HUES6 (cell line): Measurements from ENCODE around the gene CACNA1B.

Experiments used
- H3K27ac ChIP-seq: 2 replicates; pipeline ENCODE4 v1.7.0; 2013; ENCODE audit warnings: low read depth, mild to moderate bottlenecking, low read length, inconsistent platforms
- H3K27me3 ChIP-seq: 2 replicates; pipeline ENCODE4 v1.6.1; 2013; ENCODE audit warnings: low read length; ENCODE audit not compliant: control insufficient read depth, insufficient read depth
- H3K36me3 ChIP-seq: 2 replicates; pipeline ENCODE4 v1.6.1; 2013; ENCODE audit warnings: low read length; ENCODE audit not compliant: control insufficient read depth, insufficient read depth
- H3K4me1 ChIP-seq: 2 replicates; pipeline ENCODE4 v1.6.1; 2013; ENCODE audit warnings: low read length; ENCODE audit not compliant: control insufficient read depth, insufficient read depth
- H3K4me3 ChIP-seq: 2 replicates; pipeline ENCODE4 v1.5.1; 2013; ENCODE audit warnings: low read depth, low read length
- H3K9ac ChIP-seq: one replicate; pipeline ENCODE4 v1.6.1; 2013; ENCODE audit warnings: mild to moderate bottlenecking, low read length
- H3K9me3 ChIP-seq: 2 replicates; pipeline ENCODE4 v1.6.1; 2013; ENCODE audit warnings: low read depth, low read length; ENCODE audit not compliant: control insufficient read depth, insufficient read depth

Gene CACNA1B

DNA sequence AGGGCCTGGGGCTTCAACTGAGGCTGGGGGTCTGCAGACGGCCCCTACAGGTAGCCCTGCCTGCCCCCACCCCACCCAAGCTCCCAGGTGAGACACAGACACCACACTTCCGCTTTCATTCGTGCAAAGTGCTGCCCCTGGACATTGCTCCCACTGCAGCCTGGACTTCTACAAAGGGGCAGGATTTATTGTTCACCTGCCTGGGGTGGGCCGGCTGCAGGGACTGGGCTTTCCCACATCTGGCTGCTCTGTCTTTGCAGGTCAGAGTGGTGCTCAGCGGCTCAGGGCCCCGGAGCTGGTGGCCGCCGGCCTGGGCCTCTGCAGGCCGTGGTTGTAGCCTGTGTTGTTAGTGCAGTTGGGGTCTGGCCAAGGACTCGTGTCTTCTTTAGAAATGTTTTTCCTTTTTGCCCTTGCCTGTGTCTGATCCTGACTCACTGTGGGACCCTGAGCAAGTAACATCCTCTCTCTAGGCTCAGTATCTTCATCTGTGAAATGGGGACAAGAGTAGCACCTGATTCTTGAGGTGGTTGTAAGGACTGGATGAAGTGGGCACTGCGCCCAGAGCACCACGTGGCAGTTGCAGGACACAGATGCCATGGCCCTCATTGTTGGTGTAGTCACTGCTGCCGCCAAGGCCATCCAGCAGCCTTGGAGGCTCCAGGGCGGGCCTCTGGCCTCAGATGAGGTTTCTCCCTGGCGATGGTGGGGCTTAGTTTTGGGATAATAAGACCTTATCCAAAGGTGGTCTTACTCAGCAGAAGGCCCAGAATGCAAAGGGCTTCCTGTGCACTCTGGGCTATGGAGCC, 143.9 kb downstream of the CACNA1B start:
- H3K9me3 ChIP-seq = no peaks in the 10 kb centered on the region
- no peak overlapping the region for H3K9ac ChIP-seq
- peaks cover 13% of the 10 kb centered on the region for H3K36me3 ChIP-seq
- no peak overlapping the region for H3K4me3 ChIP-seq
- H3K27me3 ChIP-seq = peaks cover 44% of the 10 kb centered on the region
- H3K27ac ChIP-seq = no peak overlapping the region
- H3K4me1 ChIP-seq = 0 out of 2 replicates have a peak, but pooled peaks cover 5% of the 10 kb centered on the region

DNA sequence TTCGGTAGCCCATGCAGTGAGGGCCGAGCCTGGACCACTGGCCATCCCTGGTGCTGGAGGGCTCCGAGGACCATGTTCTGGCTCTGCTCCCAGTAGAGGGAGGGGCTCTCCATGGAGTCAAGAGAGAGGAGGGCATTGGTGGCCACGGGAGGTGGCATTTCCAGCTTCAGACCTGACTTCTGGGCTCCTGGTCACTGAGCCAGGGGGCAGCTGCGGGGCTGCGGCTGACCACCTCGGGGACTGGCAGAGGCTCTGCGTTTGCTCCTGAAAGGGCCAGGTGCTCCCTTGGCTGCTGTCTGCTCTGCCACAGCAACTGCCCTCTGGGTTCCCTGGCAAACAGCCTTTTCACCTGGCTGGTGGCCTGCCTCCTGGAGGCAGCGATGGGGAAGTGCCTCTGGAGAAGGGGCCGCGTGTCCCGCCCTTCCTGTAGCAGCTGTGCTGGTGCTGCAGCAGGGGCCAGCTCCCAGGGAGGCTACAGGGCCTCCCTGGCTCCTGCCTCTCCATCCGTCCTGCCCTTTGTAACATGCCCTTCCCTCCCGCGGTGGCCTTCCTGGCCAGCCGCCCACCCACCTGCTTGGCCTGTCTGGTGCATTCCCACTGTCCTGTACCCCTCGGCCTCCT, 144.6 kb downstream of the CACNA1B start:
- peak overlapping the region; percentile 60; the same call in 1 of the 2 replicates for H3K4me3 ChIP-seq
- no peak overlapping the region for H3K27ac ChIP-seq
- 0 out of 2 replicates have a peak, but pooled peaks cover 5% of the 10 kb centered on the region for H3K4me1 ChIP-seq
- H3K9ac ChIP-seq = no peak overlapping the region
- H3K36me3 ChIP-seq = peaks cover 13% of the 10 kb centered on the region
- H3K9me3 ChIP-seq = no peaks in the 10 kb centered on the region
- peaks cover 44% of the 10 kb centered on the region for H3K27me3 ChIP-seq

DNA sequence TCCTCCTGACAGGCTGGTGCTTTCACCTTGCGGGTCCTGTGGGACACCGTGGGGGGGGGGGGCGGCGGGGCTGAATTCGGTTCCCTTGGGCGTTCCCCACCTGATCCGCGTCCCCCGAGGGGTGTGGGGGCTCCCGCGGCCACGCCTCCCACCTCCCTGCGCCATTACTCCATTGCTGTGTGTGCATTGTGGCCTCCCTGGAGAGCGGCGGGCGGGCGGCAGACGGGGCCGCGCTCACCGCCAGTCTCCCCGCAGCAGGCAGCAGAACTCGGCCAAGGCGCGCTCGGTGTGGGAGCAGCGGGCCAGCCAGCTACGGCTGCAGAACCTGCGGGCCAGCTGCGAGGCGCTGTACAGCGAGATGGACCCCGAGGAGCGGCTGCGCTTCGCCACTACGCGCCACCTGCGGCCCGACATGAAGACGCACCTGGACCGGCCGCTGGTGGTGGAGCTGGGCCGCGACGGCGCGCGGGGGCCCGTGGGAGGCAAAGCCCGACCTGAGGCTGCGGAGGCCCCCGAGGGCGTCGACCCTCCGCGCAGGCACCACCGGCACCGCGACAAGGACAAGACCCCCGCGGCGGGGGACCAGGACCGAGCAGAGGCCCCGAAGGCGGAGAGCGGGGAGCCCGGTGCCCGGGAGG, 145.3 kb downstream of the CACNA1B start:
- peaks cover 13% of the 10 kb centered on the region for H3K36me3 ChIP-seq
- H3K9ac ChIP-seq = no peak overlapping the region
- H3K9me3 ChIP-seq = no peaks in the 10 kb centered on the region
- 0 out of 2 replicates have a peak, but pooled peaks cover 5% of the 10 kb centered on the region for H3K4me1 ChIP-seq
- H3K27ac ChIP-seq = no peak overlapping the region
- H3K27me3 ChIP-seq = peaks cover 44% of the 10 kb centered on the region
- H3K4me3 ChIP-seq = peak overlapping the region; percentile 60

DNA sequence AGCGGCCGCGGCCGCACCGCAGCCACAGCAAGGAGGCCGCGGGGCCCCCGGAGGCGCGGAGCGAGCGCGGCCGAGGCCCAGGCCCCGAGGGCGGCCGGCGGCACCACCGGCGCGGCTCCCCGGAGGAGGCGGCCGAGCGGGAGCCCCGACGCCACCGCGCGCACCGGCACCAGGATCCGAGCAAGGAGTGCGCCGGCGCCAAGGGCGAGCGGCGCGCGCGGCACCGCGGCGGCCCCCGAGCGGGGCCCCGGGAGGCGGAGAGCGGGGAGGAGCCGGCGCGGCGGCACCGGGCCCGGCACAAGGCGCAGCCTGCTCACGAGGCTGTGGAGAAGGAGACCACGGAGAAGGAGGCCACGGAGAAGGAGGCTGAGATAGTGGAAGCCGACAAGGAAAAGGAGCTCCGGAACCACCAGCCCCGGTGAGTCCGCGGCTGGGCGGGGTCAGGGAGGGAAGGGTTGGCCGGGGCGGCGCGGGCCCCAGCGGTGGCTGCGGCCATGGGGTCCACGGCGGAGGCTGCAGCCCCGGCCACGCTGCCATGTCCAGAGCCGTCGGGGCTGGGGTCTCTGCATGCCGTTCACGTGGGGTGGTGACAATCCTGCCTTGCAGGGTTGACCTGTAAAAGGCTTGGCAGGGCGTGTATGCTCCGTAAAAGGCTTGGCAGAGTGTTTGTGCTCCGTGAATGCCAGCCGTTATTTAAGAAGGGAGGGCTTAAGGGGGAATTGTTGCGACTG, 146.0 kb downstream of the CACNA1B start:
- Histone ChIP-seq H3K27ac (no peak overlapping the region), H3K36me3 (peaks cover 13% of the 10 kb centered on the region)

DNA sequence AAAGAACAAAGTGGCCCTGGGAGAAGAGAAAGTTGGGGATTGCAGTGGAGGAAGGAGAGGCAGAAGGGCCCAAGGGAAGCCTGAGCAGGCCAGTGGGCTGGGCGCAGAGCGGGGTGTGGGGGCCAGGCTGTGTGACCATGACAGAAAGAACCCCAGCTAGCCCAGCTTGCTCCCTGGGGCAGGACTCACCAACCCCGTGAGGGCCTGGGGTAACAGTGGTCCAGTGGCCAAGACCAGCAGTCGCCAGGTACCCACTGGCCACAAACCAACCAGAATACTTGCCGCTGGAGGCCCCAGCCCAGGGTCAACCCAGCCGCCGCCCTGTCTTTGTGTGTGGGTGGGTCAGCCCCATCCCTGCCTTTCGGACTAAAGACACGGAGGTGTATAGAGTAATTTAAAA, 146.5 kb downstream of the CACNA1B start:
- peaks cover 13% of the 10 kb centered on the region for H3K36me3 ChIP-seq
- peaks cover 44% of the 10 kb centered on the region for H3K27me3 ChIP-seq
- H3K27ac ChIP-seq = no peak overlapping the region
- H3K4me3 ChIP-seq = peak overlapping the region; percentile 60
- H3K9me3 ChIP-seq = peaks cover 3% of the 10 kb centered on the region; the same call in 1 of the 2 replicates
- no peak overlapping the region for H3K9ac ChIP-seq
- H3K4me1 ChIP-seq = 0 out of 2 replicates have a peak, but pooled peaks cover 5% of the 10 kb centered on the region

More for the DNA sequence above, 146.0 kb downstream of the CACNA1B start:
- Histone ChIP-seq H3K9me3 (peaks cover 3% of the 10 kb centered on the region; the same call in 1 of the 2 replicates), H3K27me3 (peaks cover 44% of the 10 kb centered on the region), H3K9ac (no peak overlapping the region), H3K4me3 (peak overlapping the region; percentile 60), H3K4me1 (0 out of 2 replicates have a peak, but pooled peaks cover 5% of the 10 kb centered on the region)

DNA sequence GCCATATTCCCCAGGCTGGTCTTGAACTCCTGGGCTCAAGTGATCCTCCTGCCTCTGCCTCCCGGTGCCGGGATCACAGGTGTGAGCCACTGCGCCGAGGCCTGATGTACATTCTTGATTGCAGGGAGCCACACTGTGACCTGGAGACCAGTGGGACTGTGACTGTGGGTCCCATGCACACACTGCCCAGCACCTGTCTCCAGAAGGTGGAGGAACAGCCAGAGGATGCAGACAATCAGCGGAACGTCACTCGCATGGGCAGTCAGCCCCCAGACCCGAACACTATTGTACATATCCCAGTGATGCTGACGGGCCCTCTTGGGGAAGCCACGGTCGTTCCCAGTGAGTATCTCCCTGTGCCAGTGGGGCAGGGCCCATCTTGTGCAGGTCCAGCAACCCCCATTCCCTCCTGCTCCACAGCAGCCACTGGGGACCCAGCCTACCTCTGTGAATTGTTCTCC, 147.3 kb downstream of the CACNA1B start:
- Histone ChIP-seq H3K4me3 (no peak overlapping the region), H3K36me3 (peaks cover 13% of the 10 kb centered on the region), H3K4me1 (0 out of 2 replicates have a peak, but pooled peaks cover 5% of the 10 kb centered on the region), H3K9ac (no peak overlapping the region), H3K9me3 (peaks cover 3% of the 10 kb centered on the region; the same call in 1 of the 2 replicates), H3K27me3 (peaks cover 44% of the 10 kb centered on the region), H3K27ac (no peak overlapping the region)

DNA sequence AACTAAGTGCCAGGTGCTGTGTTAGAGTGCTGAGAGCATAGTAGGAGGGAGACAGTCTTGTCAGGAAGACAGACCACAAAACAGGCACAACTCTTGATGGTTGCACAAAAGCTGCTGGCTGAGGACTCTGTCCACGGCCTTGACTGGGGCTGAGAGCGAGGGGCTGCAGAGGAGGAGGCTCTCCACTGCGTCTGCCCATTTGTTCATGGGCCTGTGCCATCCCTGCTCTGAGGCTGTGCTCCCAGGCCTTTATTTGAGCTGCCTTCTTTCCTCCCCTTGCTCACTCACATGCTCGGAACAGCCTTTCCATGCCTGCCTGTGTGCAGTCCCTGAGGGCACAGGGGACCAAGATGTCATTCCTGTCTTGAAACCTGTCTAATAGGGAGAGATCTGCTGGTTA, 147.8 kb downstream of the CACNA1B start:
- no peak overlapping the region for H3K4me3 ChIP-seq
- 0 out of 2 replicates have a peak, but pooled peaks cover 5% of the 10 kb centered on the region for H3K4me1 ChIP-seq
- H3K9me3 ChIP-seq = peaks cover 3% of the 10 kb centered on the region; the same call in 1 of the 2 replicates
- H3K9ac ChIP-seq = no peak overlapping the region
- H3K36me3 ChIP-seq = peaks cover 13% of the 10 kb centered on the region
- peaks cover 44% of the 10 kb centered on the region for H3K27me3 ChIP-seq
- H3K27ac ChIP-seq = no peak overlapping the region

DNA sequence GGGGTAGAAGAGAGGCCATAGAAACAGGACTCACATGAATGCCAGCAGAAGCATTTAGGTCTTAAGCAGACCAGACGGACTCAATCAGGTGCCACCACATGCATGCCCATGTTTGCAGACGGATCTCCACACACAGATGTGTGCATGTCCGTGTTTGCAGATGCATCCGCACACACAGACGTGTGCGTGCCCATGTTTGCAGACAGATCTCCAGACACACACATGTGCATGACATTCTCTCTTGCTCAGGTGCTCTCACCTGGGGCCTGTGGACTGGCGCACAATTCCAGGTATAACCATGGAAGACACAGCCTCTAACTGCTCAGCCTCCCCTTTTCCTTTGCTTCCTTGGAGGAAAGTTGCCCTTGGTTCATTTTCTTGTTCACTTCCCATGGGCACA, 148.3 kb downstream of the CACNA1B start:
- no peak overlapping the region for H3K27ac ChIP-seq
- no peak overlapping the region for H3K9ac ChIP-seq
- peaks cover 3% of the 10 kb centered on the region; the same call in 1 of the 2 replicates for H3K9me3 ChIP-seq
- H3K36me3 ChIP-seq = peaks cover 13% of the 10 kb centered on the region
- H3K27me3 ChIP-seq = peaks cover 44% of the 10 kb centered on the region
- H3K4me1 ChIP-seq = 0 out of 2 replicates have a peak, but pooled peaks cover 5% of the 10 kb centered on the region
- H3K4me3 ChIP-seq = no peak overlapping the region

DNA sequence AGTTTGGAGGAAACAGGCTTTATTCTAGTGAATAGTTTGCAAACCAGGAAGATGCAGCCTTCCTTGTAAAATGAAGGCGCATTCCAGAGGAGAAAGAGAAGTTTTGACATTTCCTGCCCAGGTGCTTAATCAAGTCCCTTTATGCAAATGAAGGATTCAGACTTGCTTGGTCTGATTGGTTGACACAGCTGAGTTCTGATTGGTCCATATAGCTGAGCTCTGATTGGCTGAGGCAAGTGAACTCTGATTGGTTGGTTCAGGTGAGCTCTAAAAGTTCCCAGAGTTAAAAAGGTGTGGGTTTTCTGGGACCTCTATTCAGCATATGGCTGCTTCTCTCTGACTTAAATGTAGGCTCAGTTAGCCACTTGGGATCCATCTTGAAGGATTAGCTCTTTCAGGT, 151.0 kb downstream of the CACNA1B start:
- H3K4me3 ChIP-seq = no peak overlapping the region
- 0 out of 2 replicates have a peak, but pooled peaks cover 5% of the 10 kb centered on the region for H3K4me1 ChIP-seq
- H3K36me3 ChIP-seq = peaks cover 13% of the 10 kb centered on the region
- peaks cover 3% of the 10 kb centered on the region; the same call in 1 of the 2 replicates for H3K9me3 ChIP-seq
- peaks cover 28% of the 10 kb centered on the region for H3K27me3 ChIP-seq
- H3K9ac ChIP-seq = no peak overlapping the region
- no peak overlapping the region for H3K27ac ChIP-seq

DNA sequence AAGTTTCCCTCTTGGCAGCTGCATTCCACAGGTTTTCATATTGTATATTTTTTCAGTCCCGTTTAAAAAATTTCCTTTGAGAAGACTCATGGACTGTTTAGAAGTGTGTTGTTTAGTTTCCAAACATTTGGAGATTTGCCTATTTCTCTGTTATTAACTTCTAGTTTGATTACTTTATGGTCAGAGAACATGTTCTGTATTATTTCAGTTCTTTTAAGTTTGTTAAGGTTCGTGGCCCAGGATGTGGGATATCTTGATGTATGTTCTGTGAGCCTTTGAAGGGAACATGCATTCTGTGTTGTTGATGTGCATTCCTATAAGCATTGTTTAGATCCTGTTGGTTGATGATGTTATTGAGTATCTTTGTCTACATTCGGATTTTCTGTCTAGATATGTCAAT, 153.6 kb downstream of the CACNA1B start:
- peaks cover 3% of the 10 kb centered on the region; the same call in 1 of the 2 replicates for H3K9me3 ChIP-seq
- H3K27me3 ChIP-seq = peaks cover 3% of the 10 kb centered on the region; the same call in 1 of the 2 replicates
- H3K27ac ChIP-seq = no peak overlapping the region
- no peaks in the 10 kb centered on the region for H3K36me3 ChIP-seq
- H3K4me3 ChIP-seq = no peak overlapping the region
- no peaks in the 10 kb centered on the region for H3K4me1 ChIP-seq
- H3K9ac ChIP-seq = no peak overlapping the region
